Natural killer cell (primary cell): ENCODE results near the gene SCYL2. TPM values are rescaled to one million over a fixed set of nuclear protein-coding genes. Genes with fewer than 3 reads are reported as not detected.

ENCODE experiments used
- ATAC-seq, 3 donors: fragments of 150-1000 bp in 2 of 3; fragments of 200-7000 bp in 1 of 3; cut with Tn5 transposase; 1 replicate in 1 of 3; 2 replicates in 2 of 3; pipeline ENCODE4 v1.10.0; 2021; ENCODE audit warnings: mild to moderate bottlenecking in 2 of 3, moderate library complexity in 2 of 3
- DNase-seq, 2 donors: peaks; one replicate each; pipeline versions ENCODE4 v3.0.0 to v3.0.0-alpha.2; 2013 to 2021; ENCODE audit warnings: mixed read lengths in 1 of 2
- H3K27ac ChIP-seq: one replicate; pipeline ENCODE4 v1.5.1; 2013; ENCODE audit warnings: mild to moderate bottlenecking, low read length
- H3K27me3 ChIP-seq: one replicate; pipeline ENCODE4 v1.6.1; 2013; ENCODE audit warnings: low read length; ENCODE audit not compliant: control insufficient read depth, insufficient read depth
- H3K36me3 ChIP-seq: one replicate; pipeline ENCODE4 v1.6.1; 2013; ENCODE audit warnings: low read length; ENCODE audit not compliant: control insufficient read depth, insufficient read depth
- H3K4me1 ChIP-seq: one replicate; pipeline ENCODE4 v1.6.1; 2013; ENCODE audit warnings: low read length; ENCODE audit not compliant: control insufficient read depth, insufficient read depth
- H3K4me3 ChIP-seq: one replicate; pipeline ENCODE4 v1.5.1; 2013; ENCODE audit warnings: low read length
- H3K9me3 ChIP-seq: one replicate; pipeline ENCODE4 v1.6.1; 2013; ENCODE audit warnings: low read length; ENCODE audit not compliant: control insufficient read depth, insufficient read depth
- H3K27ac Mint-ChIP-seq, 2 donors: one replicate each; pipeline ENCODE4 v1.8.0; 2022; ENCODE audit warnings: mild to moderate bottlenecking in 2 of 2, mixed read lengths in 2 of 2, moderate library complexity in 1 of 2
- H3K27me3 Mint-ChIP-seq, 2 donors: one replicate each; pipeline ENCODE4 v1.8.0; 2022; ENCODE audit warnings: low read depth in 2 of 2, mixed read lengths in 2 of 2
- H3K36me3 Mint-ChIP-seq: one replicate; pipeline ENCODE4 v1.8.0; 2022; ENCODE audit warnings: mixed read lengths
- H3K4me1 Mint-ChIP-seq, 2 donors: one replicate each; pipeline ENCODE4 v1.8.0; 2022; ENCODE audit warnings: mixed read lengths in 2 of 2
- H3K4me3 Mint-ChIP-seq: one replicate; pipeline ENCODE4 v1.8.0; 2022; ENCODE audit warnings: mild to moderate bottlenecking, moderate library complexity, mixed read lengths
- H3K9me3 Mint-ChIP-seq, 2 donors: one replicate each; pipeline ENCODE4 v1.8.0; 2022; ENCODE audit warnings: mixed read lengths in 2 of 2
- CTCF ChIP-seq: fragments of 200-600 bp; IDR thresholded peaks from one replicate; pipeline ENCODE4 v1.8.0; 2022; ENCODE audit warnings: antibody characterized with exemption
- WGBS: methylation state at CpG from one replicate; pipeline ENCODE4 v1.1.7; 2013; ENCODE audit warnings: missing lambda C conversion rate; ENCODE audit not compliant: insufficient coverage; 5-methylcytosine and 5-hydroxymethylcytosine counted together
- intact Hi-C: fragments of 100-400 bp; cut with micrococcal nuclease; formaldehyde crosslinking; loops from one replicate; pipeline ENCODE4 v1.14.2; 2022
- total RNA-seq, 4 donors: library from RNA; stranded (reverse); fragments of 120-200 nt in 1 of 4; gene quantifications; one replicate each; pipeline versions ENCODE4 v1.2.3 to v1.2.4, GENCODE V29; 2013 to 2022

Gene SCYL2
- total RNA-seq, 3 donors from 2014 or later (not counting 1 experiment from before 2014, with no cell fraction given): 48.7 to 61.0 (median 56.1) TPM

GRCh38 chr12:100239589-100239988 is 27.4 kb upstream of the SCYL2 start:
- no peaks in the 10 kb centered on the region for H3K4me1 ChIP-seq
- Mint-ChIP-seq H3K27ac (no peak overlapping the region), H3K9me3 (no peaks in the 10 kb centered on the region), H3K27me3 (no peaks in the 10 kb centered on the region), H3K4me3 (no peak overlapping the region), H3K36me3 (no peaks in the 10 kb centered on the region), H3K4me1 (no peaks in the 10 kb centered on the region)
- ATAC-seq (no peak), DNase-seq (no peak)
- 92% methylated on average over 1 of the region's 1 CpG for WGBS
- H3K27me3 ChIP-seq: no peaks in the 10 kb centered on the region
- intact Hi-C loops: loop anchor here (10.0 kb wide), 1 partner anchor 435 kb away; no protein-coding TSS in a partner anchor
- H3K4me3 ChIP-seq: no peak overlapping the region
- H3K36me3 ChIP-seq: no peaks in the 10 kb centered on the region
- no peaks in the 10 kb centered on the region for H3K9me3 ChIP-seq
- no peak overlapping the region for H3K27ac ChIP-seq
- TF ChIP-seq CTCF: no peak

- H3K9me3 ChIP-seq: no peaks in the 10 kb centered on the region
- no peak overlapping the region for H3K27ac ChIP-seq
- Mint-ChIP-seq H3K9me3 (no peaks in the 10 kb centered on the region), H3K27ac (no peak overlapping the region), H3K27me3 (no peaks in the 10 kb centered on the region), H3K4me3 (no peak overlapping the region), H3K4me1 (no peaks in the 10 kb centered on the region), H3K36me3 (no peaks in the 10 kb centered on the region)
- TF ChIP-seq CTCF: no peak
- no peak overlapping the region for H3K4me3 ChIP-seq
- no peaks in the 10 kb centered on the region for H3K27me3 ChIP-seq
- no peaks in the 10 kb centered on the region for H3K4me1 ChIP-seq
- intact Hi-C loops: no loop called here
- ATAC-seq: no peak
- DNase-seq: no peak
- H3K36me3 ChIP-seq: no peaks in the 10 kb centered on the region
- 69% methylated on average over 4 of the region's 5 CpGs for WGBS
These were observed 23.8 kb upstream of the SCYL2 start for GRCh38 chr12:100243137-100243536.

GRCh38 chr12:100247765-100248164 is 19.2 kb upstream of the SCYL2 start:
- H3K36me3 Mint-ChIP-seq: no peaks in the 10 kb centered on the region
- no peak for TF ChIP-seq CTCF
- H3K4me3 Mint-ChIP-seq: no peak overlapping the region
- Histone ChIP-seq H3K4me1 (no peaks in the 10 kb centered on the region), H3K27ac (no peak overlapping the region), H3K36me3 (no peaks in the 10 kb centered on the region), H3K27me3 (no peaks in the 10 kb centered on the region), H3K4me3 (no peak overlapping the region), H3K9me3 (no peaks in the 10 kb centered on the region)
- intact Hi-C loops: no loop called here
- H3K27ac Mint-ChIP-seq: no peak overlapping the region
- DNase-seq (no peak), ATAC-seq (no peak)
- peaks cover 0 to 2% of the 10 kb centered on the region in 2 donors for H3K27me3 Mint-ChIP-seq
- H3K4me1 Mint-ChIP-seq: no peaks in the 10 kb centered on the region
- 83% methylated on average over 1 of the region's 4 CpGs for WGBS
- no peaks in the 10 kb centered on the region for H3K9me3 Mint-ChIP-seq

- ATAC-seq (no peak), DNase-seq (no peak)
- Mint-ChIP-seq H3K4me3 (no peak overlapping the region), H3K27ac (no peak overlapping the region), H3K9me3 (no peaks in the 10 kb centered on the region), H3K27me3 (peaks cover 0 to 2% of the 10 kb centered on the region in 2 donors), H3K4me1 (no peaks in the 10 kb centered on the region), H3K36me3 (no peaks in the 10 kb centered on the region)
- intact Hi-C loops: no loop called here
- no peaks in the 10 kb centered on the region for H3K4me1 ChIP-seq
- no peak overlapping the region for H3K27ac ChIP-seq
- no peaks in the 10 kb centered on the region for H3K9me3 ChIP-seq
- no peaks in the 10 kb centered on the region for H3K27me3 ChIP-seq
- H3K36me3 ChIP-seq: no peaks in the 10 kb centered on the region
- TF ChIP-seq CTCF: no peak
- no peak overlapping the region for H3K4me3 ChIP-seq
These were observed 18.1 kb upstream of the SCYL2 start for GRCh38 chr12:100248886-100249285.
